KMS-11 (cell line): ENCODE results near the gene RNGTT.

ENCODE experiments used
- H2AFZ ChIP-seq: fragments of 200-600 bp; sonication (generic); 2 replicates; pipeline ENCODE4 v1.6.1; 2016; ENCODE audit warnings: antibody characterized with exemption, mixed run types, low read depth
- H3K27ac ChIP-seq: fragments of 200-600 bp; sonication (generic); 2 replicates; pipeline ENCODE4 v1.6.1; 2016; ENCODE audit warnings: mild to moderate bottlenecking, mixed run types
- H3K27me3 ChIP-seq: fragments of 200-600 bp; sonication (generic); 2 replicates; pipeline ENCODE4 v1.6.1; 2017; ENCODE audit warnings: mild to moderate bottlenecking, low read depth, mixed run types, moderate library complexity; ENCODE audit not compliant: insufficient read depth
- H3K36me3 ChIP-seq: fragments of 200-600 bp; sonication (generic); 2 replicates; pipeline ENCODE4 v1.6.1; 2017; ENCODE audit warnings: mild to moderate bottlenecking, mixed run types; ENCODE audit not compliant: insufficient read depth
- H3K4me1 ChIP-seq: fragments of 200-600 bp; sonication (generic); 2 replicates; pipeline ENCODE4 v1.6.1; 2016; ENCODE audit warnings: mild to moderate bottlenecking, low read depth, mixed run types; ENCODE audit not compliant: poor library complexity, severe bottlenecking
- H3K4me2 ChIP-seq: fragments of 200-600 bp; sonication (generic); 2 replicates; pipeline ENCODE4 v1.7.0; 2016; ENCODE audit warnings: mild to moderate bottlenecking, mixed run types
- H3K4me3 ChIP-seq: fragments of 200-600 bp; sonication (generic); IDR thresholded peaks from 2 replicates; pipeline ENCODE4 v1.6.1; 2017; ENCODE audit warnings: low read depth, low read length, mixed read lengths; ENCODE audit not compliant: insufficient read depth
- H3K79me2 ChIP-seq: fragments of 200-600 bp; sonication (generic); 2 replicates; pipeline ENCODE4 v1.6.1; 2016; ENCODE audit warnings: low read depth, mixed run types; ENCODE audit not compliant: insufficient read depth
- H3K9ac ChIP-seq: fragments of 200-600 bp; sonication (generic); 2 replicates; pipeline ENCODE4 v1.6.1; 2016; ENCODE audit warnings: mild to moderate bottlenecking, mixed run types
- H4K20me1 ChIP-seq: fragments of 200-600 bp; sonication (generic); 2 replicates; pipeline ENCODE4 v1.6.1; 2016; ENCODE audit warnings: mild to moderate bottlenecking, mixed run types; ENCODE audit not compliant: insufficient read depth
- CTCF ChIP-seq: fragments of 200-600 bp; sonication (generic); conservative IDR thresholded peaks from 2 replicates; pipeline ENCODE4 v1.6.1; 2017; ENCODE audit warnings: low read depth, mild to moderate bottlenecking, antibody characterized with exemption, low read length, moderate library complexity, mixed read lengths

Gene RNGTT

DNA sequence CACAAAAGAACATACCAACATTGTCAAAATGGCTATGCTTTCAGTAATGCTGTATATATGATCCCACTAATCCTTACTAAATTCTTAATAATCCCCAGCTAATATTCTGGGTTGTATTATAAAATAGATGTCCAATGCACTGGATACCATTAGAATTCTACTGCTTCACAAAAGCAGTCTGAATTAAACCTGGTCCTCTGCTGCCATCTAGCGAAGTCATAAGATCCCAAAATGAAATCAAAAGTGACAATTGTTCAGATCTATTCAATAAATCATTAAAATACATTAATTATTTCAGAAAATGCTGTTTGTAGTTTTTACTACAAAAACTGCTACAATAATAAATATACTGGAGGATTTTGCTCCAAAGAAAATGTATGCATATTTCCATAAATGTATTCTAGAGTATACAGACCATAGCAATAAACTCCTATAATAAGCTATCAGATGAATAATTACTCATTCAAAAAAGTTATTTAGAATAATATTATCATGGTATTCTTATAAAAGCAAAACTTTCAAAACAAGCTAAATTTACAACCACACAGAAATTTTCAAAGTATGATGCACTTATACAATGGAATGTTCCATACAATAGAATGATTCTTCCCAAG is 92.6 kb downstream of the RNGTT start:
- H3K27ac ChIP-seq, result no peak overlapping the region
- peaks cover 19% of the 10 kb centered on the region for H3K4me1 ChIP-seq
- no peaks in the 10 kb centered on the region for H3K27me3 ChIP-seq
- no peaks in the 10 kb centered on the region for H3K79me2 ChIP-seq
- H3K9ac ChIP-seq, result no peak overlapping the region
- TF ChIP-seq CTCF, result peak; percentile 74
- no peak overlapping the region for H2AFZ ChIP-seq
- no peak overlapping the region for H3K4me3 ChIP-seq
- H4K20me1 ChIP-seq, result no peaks in the 10 kb centered on the region
- H3K36me3 ChIP-seq, result no peaks in the 10 kb centered on the region
- no peak overlapping the region for H3K4me2 ChIP-seq

GRCh38 chr6:88869263-88870020 is 94.0 kb downstream of the RNGTT start:
- no peak for TF ChIP-seq CTCF
- H4K20me1 ChIP-seq, result no peaks in the 10 kb centered on the region
- H3K9ac ChIP-seq, result no peak overlapping the region
- H3K79me2 ChIP-seq, result no peaks in the 10 kb centered on the region
- H3K4me3 ChIP-seq, result no peak overlapping the region
- H2AFZ ChIP-seq, result no peak overlapping the region
- no peak overlapping the region for H3K4me2 ChIP-seq
- peaks cover 19% of the 10 kb centered on the region for H3K4me1 ChIP-seq
- no peaks in the 10 kb centered on the region for H3K27me3 ChIP-seq
- no peaks in the 10 kb centered on the region for H3K36me3 ChIP-seq
- H3K27ac ChIP-seq, result no peak overlapping the region

GRCh38 chr6:88867841-88868731 is 95.3 kb downstream of the RNGTT start:
- Histone ChIP-seq H3K9ac (no peak overlapping the region), H3K4me3 (no peak overlapping the region), H3K27me3 (no peaks in the 10 kb centered on the region), H3K4me2 (no peak overlapping the region), H2AFZ (no peak overlapping the region), H3K36me3 (no peaks in the 10 kb centered on the region), H3K27ac (no peak overlapping the region), H4K20me1 (no peaks in the 10 kb centered on the region), H3K4me1 (peaks cover 19% of the 10 kb centered on the region), H3K79me2 (no peaks in the 10 kb centered on the region)
- TF ChIP-seq CTCF, result no peak

- Histone ChIP-seq H3K27me3 (no peaks in the 10 kb centered on the region), H3K27ac (no peak overlapping the region), H4K20me1 (no peaks in the 10 kb centered on the region), H3K4me3 (no peak overlapping the region), H3K4me2 (no peak overlapping the region), H3K36me3 (no peaks in the 10 kb centered on the region), H2AFZ (no peak overlapping the region), H3K9ac (no peak overlapping the region), H3K79me2 (no peaks in the 10 kb centered on the region), H3K4me1 (peaks cover 19% of the 10 kb centered on the region)
- TF ChIP-seq CTCF, result no peak
Measured at GRCh38 chr6:88866856-88867255, 96.6 kb downstream of the RNGTT start.
